ENCODE data around the gene FBLN7.
"Not testable (repeated sequence)": the region's sequence is repeated elsewhere in the genome, so short reads cannot be mapped to it uniquely, and the experiment has no call there.

FBLN7 gene

GRCh38 chr2:112138159-112139032 lies at the start of gene FBLN7:
Gene FBLN7 (plus strand): TSS chr2:112138385. CDS start chr2:112138656, 271 bp downstream.
- no peak for DNase-seq

GRCh38 chr2:112089375-112089774 lies 48.8 kb upstream of the FBLN7 start:
- DNase-seq: no peak

GRCh38 chr2:112092286-112093041 lies 45.7 kb upstream of the FBLN7 start:
- DNase-seq: no peak

GRCh38 chr2:112093216-112093615 lies 45.0 kb upstream of the FBLN7 start:
- no peak for DNase-seq

GRCh38 chr2:112095681-112096080 lies 42.5 kb upstream of the FBLN7 start:
- no peak for DNase-seq

GRCh38 chr2:112096098-112096497 lies 42.1 kb upstream of the FBLN7 start:
- no peak for DNase-seq

- DNase-seq: no peak
Observed at GRCh38 chr2:112108178-112108832, 29.9 kb upstream of the FBLN7 start.

GRCh38 chr2:112109278-112109677 lies 28.9 kb upstream of the FBLN7 start:
- DNase-seq: no peak

- DNase-seq: no peak
Observed at GRCh38 chr2:112110966-112111365, 27.2 kb upstream of the FBLN7 start.

- not testable (repeated sequence) for DNase-seq
Observed at GRCh38 chr2:112113354-112113753, 24.8 kb upstream of the FBLN7 start.

- no peak for DNase-seq
Observed at GRCh38 chr2:112118148-112118547, 20.0 kb upstream of the FBLN7 start.

GRCh38 chr2:112121682-112122254 lies 16.4 kb upstream of the FBLN7 start:
- peak; percentile 17 for DNase-seq

- no peak for DNase-seq
Observed at GRCh38 chr2:112129060-112129459, 9.1 kb upstream of the FBLN7 start.

- DNase-seq: no peak
Observed at GRCh38 chr2:112133344-112133743, 4.8 kb upstream of the FBLN7 start.

GRCh38 chr2:112134120-112134519 lies 4.1 kb upstream of the FBLN7 start:
- no peak for DNase-seq

GRCh38 chr2:112136096-112136495 lies 2.1 kb upstream of the FBLN7 start:
- DNase-seq: no peak

GRCh38 chr2:112137516-112138158 lies 548 bp upstream of the FBLN7 start:
- no peak for DNase-seq

GRCh38 chr2:112139033-112139614 lies 939 bp downstream of the FBLN7 start:
- DNase-seq: not testable (repeated sequence)

GRCh38 chr2:112139661-112140204 lies 1.5 kb downstream of the FBLN7 start:
- not testable (repeated sequence) for DNase-seq

GRCh38 chr2:112140205-112140802 lies 2.1 kb downstream of the FBLN7 start:
- no peak for DNase-seq

GRCh38 chr2:112140899-112141625 lies 2.9 kb downstream of the FBLN7 start:
- DNase-seq: no peak
